Hematopoietic multipotent progenitor cell treated with erythropoietin and hydrocortisone succinate and interleukin-3 and kit ligand, for 17 days (in vitro differentiated cells): Measurements from ENCODE around the gene HNRNPU.

Source experiments
- DNase-seq: peaks from one replicate; pipeline ENCODE4 v3.0.0-alpha.2; 2015; ENCODE audit warnings: low spot score

HNRNPU gene

DNA sequence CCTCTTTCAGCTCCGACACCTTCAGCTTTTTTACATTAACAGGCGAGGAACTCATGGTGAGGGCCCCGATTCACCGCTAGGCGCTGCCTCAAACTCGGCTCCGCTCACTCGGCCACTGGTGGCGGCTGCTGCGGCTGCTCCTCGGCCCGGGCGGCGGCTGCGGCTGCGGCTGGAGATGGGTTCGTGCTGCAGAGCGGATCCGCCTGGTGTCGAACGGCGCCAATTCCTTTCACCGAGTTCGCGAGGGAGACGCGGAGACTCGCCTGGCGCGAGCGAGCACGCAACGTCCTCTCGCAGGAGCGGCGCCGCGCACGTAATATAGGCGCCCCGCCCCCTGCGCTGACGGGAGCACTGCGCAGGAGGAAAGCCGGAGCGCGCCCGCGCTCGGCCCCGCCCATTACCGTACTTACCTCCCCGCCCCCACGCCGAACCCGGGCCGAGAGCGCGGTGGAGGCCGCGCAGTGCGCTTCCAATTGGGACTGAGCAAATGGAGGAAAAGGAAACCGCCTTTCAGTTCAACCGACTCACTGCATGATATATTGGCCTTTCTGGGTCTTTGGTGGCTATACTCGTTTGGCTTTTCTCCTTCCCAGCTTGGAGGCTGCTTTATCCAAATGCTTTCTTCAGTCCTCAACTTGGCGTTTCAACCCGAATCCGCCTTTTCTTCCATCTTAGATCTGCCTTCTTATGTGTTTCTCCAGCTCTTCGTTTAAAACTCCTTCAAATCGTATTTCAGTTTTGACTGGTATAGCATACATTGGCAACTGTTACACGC, at the start of gene HNRNPU:
HNRNPU (minus strand) TSS at position 291 of the 775 bp plus-strand sequence; CDS start at position 55, 236 bp downstream.
- peak; percentile 97 for DNase-seq

DNA sequence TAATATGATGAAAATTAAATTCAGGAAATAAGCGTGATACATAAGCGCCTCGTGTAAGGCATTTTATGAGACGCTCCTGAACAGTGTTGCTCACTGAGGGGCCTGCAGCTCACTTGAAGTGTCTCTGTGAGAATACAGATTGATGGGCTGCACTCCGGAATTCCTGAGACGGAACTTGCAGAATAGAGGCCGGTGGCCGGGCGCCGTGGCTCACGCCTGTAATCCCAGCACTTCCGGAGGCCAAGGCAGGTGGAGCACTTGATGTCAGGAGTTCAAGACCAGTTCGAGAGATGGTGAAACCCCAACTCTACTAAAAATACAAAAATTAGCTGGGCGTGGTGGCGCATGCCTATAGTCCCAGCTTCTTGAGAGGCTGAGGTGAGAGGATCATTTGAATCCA, 49.5 kb upstream of the HNRNPU start:
- no peak for DNase-seq

DNA sequence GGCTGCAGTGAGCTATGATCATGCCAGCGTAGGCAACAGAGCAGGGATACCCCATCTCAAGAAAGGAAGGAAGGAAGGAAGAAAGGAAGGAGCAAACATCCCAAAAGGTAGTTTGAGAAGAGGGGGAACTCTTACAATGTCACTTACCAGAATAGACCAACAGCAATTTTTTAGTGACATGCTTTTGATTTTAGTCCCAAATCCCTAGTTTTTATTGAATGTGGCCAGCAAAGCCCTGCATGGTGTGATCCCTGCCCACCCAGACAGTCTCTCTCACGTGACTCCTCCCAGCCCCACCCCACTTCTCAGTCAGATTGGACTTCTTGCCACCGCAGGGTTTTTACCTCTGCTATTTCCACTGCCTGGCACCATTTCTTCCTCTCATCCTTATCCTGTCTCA, 39.8 kb upstream of the HNRNPU start:
- DNase-seq, result no peak

DNA sequence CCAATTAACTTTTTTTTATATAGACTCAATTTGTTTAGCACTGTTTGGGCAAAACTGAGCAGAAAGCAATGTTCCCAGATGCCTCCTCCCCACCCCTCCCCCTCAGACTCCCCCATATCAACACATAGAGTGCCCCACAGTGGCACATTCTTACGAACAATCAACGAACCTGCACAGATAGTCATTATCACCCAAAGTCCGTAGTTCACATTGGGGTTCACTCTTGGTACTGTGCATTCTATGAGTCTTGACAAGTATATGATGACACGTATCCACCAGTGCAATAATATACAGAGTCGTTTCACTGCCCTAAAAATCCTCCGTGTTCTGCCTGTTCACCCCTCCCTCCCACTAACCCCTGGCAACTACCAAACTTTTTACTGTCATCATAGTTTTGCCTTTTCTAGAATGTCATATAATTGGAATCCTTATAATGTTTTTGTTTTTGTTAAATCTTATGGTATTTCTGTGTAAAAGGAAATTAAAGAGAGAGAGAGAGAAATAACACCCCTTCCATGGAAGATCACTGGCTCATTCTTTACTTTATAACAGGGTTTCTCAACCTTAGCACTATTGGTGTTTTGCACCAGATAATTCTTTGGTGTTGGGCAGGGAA, 37.2 kb upstream of the HNRNPU start:
- no peak for DNase-seq

DNA sequence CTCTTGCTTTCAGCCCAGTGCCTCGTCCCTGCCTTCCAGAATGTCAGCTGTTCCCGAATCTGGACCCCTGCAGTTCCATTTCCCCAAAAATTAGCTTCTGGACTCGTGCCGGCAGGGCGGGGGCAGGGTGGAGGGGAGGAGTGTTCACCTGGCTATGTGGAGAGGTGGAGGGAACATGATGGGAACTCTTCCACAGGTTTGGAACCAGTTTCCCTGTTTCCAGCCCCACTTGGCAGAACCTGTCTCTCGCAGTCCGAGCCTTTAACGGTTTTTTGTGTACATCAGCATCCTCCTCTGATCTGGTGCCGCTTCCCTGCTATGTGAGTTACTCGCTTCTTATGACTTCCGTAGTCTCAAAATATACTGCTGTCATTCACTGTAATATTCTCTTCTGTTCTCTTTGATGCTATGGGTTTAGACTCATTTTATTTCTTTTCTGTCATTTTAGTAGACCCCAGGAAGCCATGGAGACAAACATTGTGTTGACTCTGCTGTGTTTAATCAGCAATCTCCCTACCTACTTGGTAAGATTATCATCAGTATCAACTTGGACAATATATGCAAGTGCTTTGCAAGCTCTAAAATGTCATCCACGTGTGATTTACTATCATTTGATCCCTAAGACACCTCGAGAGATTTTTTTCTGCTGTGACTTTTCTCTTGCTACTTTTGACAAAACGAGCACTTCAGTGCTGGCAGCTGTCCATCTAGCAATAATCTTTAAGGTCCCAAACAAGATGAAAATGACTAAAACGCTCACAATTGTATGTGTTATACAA, 33.3 kb upstream of the HNRNPU start:
- DNase-seq, result no peak

DNA sequence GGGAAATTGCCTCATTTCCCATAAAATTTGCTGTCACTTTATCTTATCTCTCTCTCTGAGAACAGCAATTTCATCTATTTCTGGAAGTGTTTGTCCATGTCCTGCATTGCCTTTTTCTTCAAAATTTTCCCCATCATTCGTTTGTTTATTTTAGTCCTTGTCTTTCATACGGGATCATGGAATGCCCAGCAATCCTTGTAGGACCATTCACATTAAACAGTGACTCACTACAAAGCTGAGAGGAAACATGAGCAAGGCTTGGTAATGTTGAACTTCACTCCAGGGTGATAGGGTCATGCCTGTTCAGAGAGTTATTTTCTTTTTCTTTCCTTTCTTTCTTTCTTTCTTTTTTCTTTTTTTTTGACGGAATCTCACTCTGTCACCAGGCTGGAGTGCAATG, 32.2 kb upstream of the HNRNPU start:
- DNase-seq, result no peak

DNA sequence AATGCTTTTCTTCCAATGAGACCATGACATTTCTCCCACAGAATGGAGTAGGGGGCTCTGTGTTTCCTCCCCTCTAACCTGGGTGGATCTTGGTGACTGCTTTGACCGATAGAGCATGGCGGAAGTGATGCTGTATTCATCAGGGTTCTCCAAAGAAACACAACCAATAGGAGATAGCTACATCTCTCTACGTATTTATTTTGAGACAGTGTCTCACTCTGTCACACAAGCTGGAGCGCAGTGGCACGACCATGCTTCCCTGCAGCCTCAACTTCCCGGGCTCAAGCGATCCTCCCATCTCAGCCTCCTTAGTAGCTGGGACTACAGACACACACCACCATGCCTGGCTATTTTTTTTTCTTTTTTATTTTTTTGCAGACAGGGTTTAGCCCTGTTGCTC, 29.5 kb upstream of the HNRNPU start:
- no peak for DNase-seq

DNA sequence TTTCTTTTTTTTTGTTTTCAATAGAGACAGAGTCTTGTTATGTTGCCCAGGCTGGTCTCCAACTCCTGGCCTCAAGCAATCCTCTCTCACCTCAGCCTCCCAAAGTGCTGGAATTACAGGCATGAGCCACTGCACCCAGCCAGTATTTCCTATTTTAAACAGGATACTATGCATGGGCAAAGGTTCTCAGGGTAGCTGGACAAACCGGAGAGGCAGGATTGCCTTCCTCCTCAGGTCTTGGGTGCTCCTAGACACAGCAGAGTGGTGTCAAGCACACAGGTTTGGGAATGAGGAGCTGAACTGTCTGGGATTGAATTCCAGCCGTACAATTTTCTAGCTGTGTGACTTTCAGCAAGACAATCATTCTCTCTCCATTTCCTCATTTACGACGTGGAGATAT, 22.9 kb upstream of the HNRNPU start:
- no peak for DNase-seq

DNA sequence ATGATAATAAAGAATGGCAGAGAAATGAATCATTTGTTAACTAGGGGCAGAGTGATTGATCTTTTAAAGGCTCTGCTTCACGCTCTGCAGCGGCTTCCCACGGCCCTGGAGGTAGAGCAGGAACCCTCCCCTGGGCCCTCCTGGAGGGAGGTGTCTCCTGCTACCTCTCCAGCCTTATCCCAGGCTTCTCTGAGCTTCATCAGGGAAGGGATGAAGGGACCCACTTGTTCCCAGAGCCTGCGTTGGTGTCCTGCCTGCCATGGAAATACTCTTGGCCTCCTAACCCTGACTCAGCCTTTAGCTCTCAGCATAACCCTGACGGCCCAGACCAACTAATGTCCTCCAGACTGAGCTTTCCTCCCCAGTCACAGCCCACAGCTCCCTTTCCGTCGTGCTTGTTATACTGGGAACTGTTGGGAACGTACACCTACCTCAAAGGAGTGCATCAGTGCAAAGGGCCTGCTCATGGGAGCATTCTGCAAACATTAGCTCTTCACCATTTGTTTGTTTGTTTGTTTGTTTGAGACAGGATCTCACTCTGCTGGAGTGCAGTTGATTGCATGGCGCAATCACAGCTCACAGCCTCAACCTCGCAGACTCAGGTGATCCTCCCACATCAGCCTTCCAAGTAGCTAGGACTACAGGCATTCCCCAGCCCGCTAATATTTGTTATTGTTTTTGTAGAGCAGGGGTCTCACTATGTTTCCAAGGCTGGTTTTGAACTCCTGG, 17.4 kb upstream of the HNRNPU start:
- no peak for DNase-seq

DNA sequence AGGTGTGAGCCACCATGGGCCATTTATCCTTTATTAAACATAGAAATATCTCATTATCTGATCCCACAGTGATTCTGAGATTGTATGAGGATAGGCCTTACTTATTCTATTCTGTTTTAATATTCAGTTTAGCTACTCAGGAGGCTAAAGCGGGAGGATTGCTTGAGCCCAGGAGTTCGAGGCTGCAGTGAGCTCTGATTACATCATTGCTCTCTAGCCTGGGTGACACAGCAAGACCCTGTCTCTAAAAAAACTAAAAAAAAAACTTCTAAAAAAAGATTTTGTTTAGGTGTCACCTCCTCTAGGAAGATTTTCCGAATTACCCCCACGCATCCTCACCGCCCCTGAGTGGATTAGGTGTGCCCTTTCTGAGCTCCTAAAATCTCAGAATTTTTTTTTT, 14.3 kb upstream of the HNRNPU start:
- no peak for DNase-seq

DNA sequence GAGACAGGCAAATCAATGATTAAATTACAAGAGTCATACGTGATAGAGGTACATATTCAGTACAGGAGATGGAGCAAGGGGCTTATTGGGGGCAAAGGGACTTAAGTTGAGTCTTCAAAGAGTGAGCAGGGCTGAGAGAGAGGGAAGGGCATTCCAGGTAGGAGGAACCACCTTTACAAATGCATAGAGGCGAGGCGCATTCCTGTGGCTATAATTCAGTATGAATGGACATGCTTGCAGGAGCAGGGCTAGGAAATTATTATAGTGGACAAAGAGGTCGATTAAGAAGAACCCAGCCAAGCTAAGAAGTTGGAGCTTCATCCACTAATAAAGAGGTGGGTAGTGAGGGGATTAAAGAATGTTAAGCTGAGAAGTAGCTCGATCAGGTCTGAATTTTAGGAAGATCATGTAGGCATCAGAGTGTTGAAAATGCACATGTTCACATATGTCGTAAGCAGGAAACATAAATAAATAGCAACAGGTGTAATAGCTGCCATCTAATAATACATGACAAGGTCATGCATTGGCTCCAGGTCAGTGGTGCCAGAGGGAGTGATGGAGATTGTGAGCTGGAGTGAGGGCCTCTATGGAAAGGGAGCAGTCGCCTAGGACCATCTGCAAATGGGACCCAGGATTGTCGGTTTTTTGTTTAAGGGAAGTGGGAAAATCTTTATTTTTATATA, 12.0 kb upstream of the HNRNPU start:
- DNase-seq, result no peak

DNA sequence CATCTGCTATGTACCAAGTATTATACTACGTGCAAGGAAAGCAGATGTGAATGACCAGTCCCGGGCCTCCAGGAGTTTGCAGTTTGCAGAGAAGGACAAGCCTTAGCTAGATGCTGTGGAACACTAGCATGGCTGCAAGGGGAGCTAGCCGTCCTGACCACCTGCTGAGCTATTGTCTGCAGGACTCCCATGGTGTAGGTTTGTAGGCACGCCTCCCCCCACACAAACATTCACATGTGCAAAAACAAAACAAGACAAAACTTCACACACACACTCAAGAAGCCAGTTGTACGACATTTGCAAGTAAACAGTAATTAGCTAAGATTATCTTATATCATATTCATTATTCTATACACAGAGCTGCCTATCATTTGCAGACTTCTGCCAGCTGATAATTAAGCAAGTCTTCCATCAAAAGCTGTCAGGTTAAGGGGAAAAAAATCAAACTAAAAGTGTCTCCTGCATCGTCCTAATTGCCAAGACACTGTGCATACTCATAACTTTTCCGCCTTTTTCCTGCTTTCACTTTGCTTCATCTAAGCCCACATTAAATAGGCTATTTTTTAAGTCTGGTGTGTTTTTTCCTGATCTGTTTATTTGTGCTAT, 10.7 kb upstream of the HNRNPU start:
- DNase-seq, result no peak

DNA sequence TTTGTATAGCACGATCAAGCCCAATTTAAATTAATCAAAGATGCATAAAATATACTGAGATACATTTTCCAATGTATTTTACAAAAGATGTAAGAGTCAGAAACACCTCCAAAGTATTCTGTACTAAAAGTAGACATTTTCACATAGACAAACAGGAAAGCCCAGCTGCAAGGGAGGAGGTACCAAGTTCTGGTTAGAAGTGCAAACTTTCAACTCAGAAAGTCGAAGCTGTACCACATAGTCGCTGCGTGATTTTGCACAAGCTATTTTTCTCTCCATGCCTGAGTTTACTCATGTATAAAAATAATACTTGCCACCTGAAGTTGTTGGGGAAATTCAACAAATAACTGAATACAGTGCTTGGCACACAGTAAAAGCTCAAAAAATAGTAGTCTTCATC, 5.6 kb upstream of the HNRNPU start:
- no peak for DNase-seq

DNA sequence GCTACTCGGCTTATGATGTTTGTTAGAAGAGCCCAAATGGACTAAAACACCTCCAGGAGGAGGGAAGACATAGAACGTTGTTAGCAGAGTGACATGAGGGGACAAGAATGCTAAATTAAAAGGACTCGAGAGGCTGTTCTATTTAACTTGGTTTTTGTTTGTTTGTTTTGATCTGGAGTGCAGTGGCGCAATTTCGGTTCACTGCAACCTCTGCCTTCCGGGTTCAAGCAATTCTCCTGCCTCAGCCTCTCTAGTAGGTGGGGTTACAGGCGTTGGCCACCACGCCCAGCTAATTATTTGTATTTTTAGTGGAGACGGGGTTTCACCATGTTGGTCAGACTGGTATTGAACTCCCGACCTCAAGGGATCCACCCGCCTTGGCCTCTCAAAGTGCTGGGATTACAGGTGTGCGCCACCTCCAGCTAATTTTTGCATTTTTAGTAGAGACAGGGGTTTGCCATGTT, 5.1 kb upstream of the HNRNPU start:
- DNase-seq, result no peak

DNA sequence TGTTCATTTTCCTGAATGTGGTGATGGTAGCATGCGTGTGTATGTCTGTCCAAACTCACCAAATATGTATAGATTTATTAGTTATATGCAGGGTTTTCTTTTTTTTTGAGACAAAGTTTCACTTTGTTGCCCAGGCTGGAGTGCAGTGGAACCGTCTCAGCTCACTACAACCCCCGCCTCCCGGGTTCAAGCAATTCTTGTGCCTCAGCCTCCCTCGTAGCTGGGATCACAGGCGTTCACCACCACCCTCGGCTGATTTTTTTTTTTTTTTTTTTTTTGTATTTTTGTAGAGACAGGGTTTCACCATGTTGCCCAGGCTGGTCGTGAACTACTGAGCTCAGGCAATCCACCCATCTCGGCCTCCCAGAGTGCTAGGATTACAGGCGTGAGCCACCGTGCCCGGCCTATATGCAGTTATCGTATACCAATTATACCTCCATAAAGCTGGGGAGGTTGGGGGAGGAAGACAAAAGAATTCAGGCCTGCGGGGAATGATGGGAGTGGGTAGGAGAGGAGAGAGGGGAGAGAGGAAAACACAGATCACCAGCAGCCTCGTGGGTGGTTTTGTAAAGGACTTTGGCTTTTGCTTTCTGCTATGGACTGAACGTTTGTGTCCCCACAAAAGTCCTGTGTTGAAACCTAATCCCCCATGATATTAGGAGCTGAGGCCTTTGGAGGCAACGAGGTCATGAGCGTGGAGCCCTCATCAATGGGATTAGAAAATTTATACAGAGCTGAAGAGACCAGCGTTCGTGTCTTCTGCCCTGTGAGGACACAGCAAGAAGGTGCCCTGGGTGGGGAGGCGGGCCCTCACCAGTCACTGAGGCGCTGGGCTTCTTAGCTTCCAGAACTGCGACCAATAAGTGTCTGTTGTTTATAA, 4.4 kb upstream of the HNRNPU start:
- no peak for DNase-seq

DNA sequence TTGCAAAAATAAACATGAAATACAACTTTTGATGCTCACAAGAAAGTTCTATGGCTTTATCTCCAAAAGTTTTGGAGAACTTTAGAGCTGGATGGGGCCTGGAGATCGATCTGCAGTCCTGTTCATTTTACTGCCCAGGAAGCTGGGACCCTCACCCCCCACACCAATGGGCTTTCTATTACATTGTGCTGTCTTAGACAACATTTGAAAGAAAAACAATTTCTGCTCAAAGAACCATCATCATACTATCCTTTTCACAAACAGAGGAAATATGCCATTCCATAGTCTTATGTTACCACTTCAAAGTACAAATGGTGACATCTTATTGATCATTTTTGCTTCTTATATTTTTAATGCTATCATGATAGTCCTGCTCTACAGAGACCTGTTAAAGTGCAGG, 2.0 kb upstream of the HNRNPU start:
- DNase-seq, result no peak

DNA sequence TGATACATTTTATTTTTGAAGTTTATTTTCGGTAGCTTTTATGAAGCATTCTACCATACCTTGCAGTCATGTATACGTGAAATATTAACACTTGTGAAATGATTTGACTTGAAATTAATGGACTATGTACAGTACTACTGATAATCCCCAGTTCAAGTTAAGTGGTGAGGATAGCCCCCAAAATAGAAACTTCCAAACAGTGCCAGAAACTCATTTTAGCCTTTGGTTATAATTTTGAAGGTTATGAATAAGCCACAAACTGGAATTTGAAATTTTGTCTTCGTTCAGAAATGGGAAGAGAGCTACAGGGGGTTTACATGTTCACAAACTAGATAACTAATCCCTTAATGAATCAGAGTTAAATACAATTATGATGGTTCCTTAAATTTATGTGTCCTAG, 1.5 kb upstream of the HNRNPU start:
- DNase-seq, result no peak

DNA sequence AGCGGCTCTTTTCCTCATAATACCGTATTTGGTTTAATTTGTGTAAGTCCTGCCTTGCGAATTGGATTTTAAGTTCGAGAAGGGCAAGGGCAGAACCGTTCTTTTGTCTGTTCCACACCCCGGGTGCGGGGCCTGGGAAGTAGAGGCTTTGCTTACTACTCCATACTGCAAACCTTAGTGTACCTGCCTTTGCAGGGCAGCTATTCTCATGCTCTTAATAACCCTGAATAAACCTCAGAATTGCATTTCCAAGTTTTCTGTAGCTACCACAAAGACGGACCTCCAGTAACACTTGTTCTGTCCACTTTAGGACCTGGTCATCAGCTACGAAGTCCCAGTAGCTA, 657 bp upstream of the HNRNPU start:
- no peak for DNase-seq

DNA sequence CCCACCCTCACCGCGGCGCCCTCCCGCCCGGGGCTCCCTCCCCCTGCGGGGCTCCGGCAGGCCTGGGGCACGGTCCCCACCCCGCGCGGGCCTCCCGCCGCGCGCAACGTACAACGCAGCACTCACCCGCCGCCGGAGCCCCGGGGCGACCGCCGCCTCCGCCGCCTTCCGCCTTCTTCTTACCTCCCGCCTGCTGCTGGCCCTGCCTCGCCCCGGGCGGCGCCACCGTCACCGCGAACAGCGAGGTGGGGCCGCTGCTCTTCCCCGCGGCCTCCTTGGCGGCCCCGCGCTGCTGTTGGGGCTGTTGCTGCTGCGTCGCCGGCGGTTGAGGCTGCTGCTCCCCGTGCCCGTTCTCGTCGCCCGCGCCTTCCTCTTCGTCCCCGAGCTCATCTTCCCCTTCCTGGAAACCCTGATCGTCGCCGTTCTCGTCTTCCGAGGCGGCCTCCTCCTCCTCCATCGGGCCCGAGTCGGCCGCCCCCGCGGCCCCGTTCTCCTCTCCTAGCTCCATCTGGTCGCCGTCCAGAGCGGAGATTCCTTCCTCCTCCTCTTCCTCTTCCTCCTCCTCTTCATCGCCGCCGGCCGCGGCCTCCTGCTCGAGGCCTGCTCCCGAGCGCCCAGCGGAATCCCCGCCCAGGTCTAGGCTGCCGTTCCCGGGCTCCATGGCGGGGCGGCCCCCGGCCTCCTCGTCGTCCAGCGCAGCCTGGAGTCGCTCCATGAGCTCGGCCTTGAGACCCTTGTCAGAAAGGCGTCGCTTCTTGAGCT, 671 bp downstream of the HNRNPU start:
- DNase-seq, result no peak
